Ovary (tissue), 9 donors: Measurements from ENCODE around the gene APBA3. TPM values are rescaled to one million over a fixed set of nuclear protein-coding genes. Genes with fewer than 3 reads are reported as not detected.
"Not testable (repeated sequence)": the region's sequence is repeated elsewhere in the genome, so short reads cannot be mapped to it uniquely, and the experiment has no call there.

Experiments used
- DNase-seq, 5 donors: peaks; one replicate each; pipeline ENCODE4 v3.0.0-alpha.2; 2019 to 2020
- H3K27ac ChIP-seq, 2 donors: fragments of 200-600 bp; one replicate each; pipeline versions ENCODE4 v1.5.1 to v1.8.0; 2019 to 2022
- H3K27me3 ChIP-seq: fragments of 200-600 bp; one replicate; pipeline ENCODE4 v1.8.0; 2022
- H3K36me3 ChIP-seq: fragments of 200-600 bp; sonication (generic); one replicate; pipeline ENCODE4 v1.5.1; 2019
- H3K4me1 ChIP-seq: one replicate; pipeline ENCODE4 v1.8.1; 2013; ENCODE audit warnings: mild to moderate bottlenecking, moderate library complexity; ENCODE audit not compliant: insufficient read depth
- H3K4me3 ChIP-seq: fragments of 200-600 bp; sonication (generic); one replicate; pipeline ENCODE4 v1.5.1; 2017
- H3K9me3 ChIP-seq, 2 donors: fragments of 200-600 bp in 1 of 2; sonication (generic) in 1 of 2; one replicate each; pipeline versions ENCODE4 v1.5.1 to v1.8.1; 2013 to 2019; ENCODE audit warnings: mild to moderate bottlenecking in 1 of 2, moderate library complexity in 1 of 2
- EP300 ChIP-seq: sonication (generic); formaldehyde crosslinking; IDR thresholded peaks from one replicate; pipeline ENCODE4 v1.6.1; 2017; ENCODE audit warnings: antibody characterized with exemption
- POLR2A ChIP-seq: fragments of 450-650 bp; IDR thresholded peaks from one replicate; pipeline ENCODE4 v1.6.1; 2017; ENCODE audit warnings: antibody characterized with exemption, mild to moderate bottlenecking, moderate library complexity
- WGBS, 3 donors: extraction: QIAGEN DNeasy Blood & Tissue Kit in 1 of 3; methylation state at CpG; one replicate each; pipeline versions ENCODE4 v1.1.5 to v1.1.7; 2013 to 2017; 5-methylcytosine and 5-hydroxymethylcytosine counted together
- intact Hi-C, 4 donors: fragments of 100-400 bp; cut with DNase I; formaldehyde crosslinking; loops; one replicate each; pipeline versions ENCODE4 v1.11.0 to v1.15.1; 2022 to 2023
- polyA plus RNA-seq, 2 donors: library from polyadenylated mRNA; stranded (reverse); fragments of 200-250 nt in 1 of 2; fragments of 350-450 nt in 1 of 2; fragmentation: Illumina TruSeq in 1 of 2; extraction: RNeasy Lipid Tissue Mini Kit (QIAGEN cat#74804) in 1 of 2; gene quantifications; one replicate each; pipeline ENCODE4 v1.2.3, GENCODE V29; 2013 to 2014
- total RNA-seq, 7 donors: library from RNA; depleted of rRNA in 2 of 7; stranded (reverse); fragments of >200 nt in 2 of 7; fragmentation: NEBNext Ultra II Directional in 3 of 7; extraction: Animal tissue kit (Norgen Biotek cat#: 25700) in 3 of 7; gene quantifications; one replicate each; pipeline versions ENCODE4 v1.1.0 to v1.2.4, GENCODE V29; 2016 to 2023
- TF ChIP-seq, protein P1 (sequence below), 3 donors: fragments of 450-650 bp in 2 of 3; fragments of 200-600 bp in 1 of 3; IDR thresholded peaks; one replicate each; pipeline versions ENCODE4 v1.5.1 to v1.8.0; 2016 to 2022; ENCODE audit warnings: antibody characterized with exemption in 3 of 3, mild to moderate bottlenecking in 1 of 3
- donor health status: DM: no; HTN: no; CAD: no; lungs with moderate emphysema.
- donor health status: DM: no; HTN: no; CAD: no.
- donor health status: Bipolar disorder and iron deficiency.
- donor health status: DM: yes; HTN: yes; CAD: no.
- donor health status: DM: no; HTN: no; CAD: no.
- donor health status: DM: yes; HTN: yes; CAD: no.

Gene APBA3
- total and polyA plus RNA-seq, 9 donors, result 0.88 to 25.4 (median 20.2) TPM

DNA sequence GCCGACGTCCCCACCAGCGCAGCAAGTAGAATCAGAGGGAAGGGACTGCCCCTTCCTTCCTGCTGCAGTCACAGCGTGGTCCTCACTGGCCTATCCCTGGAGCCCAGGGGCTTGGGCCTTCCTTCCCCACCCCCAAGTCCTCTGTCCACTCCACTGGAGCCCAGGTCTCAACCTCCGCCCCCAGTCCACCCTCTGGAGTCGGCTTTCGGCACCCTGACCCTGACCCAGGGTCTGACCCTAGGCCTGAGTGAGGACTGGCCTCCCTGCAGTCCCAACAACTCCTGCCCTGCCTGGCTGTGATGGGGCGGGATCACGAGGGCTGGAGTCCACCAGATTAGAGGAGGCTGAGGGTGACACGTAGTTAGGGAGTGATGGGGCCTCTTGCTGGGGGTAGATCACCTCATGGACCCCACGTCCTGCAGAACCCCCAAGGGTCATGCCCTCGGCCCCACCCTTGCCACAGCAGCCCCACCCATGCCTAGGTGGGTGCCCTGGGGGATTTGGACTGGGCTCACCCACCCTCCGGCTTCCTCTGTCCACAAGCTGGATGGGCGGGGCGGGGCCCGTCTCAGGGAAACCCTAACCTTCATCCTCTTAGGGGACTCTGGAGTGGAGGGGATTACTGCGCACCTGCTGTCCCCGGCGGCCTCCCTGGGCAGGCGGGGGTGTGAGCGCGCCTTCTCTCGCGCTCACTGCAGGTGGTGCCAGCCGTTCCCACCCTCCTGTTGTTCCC is 6.7 kb upstream of the APBA3 start:
- H3K9me3 ChIP-seq, result no peaks in the 10 kb centered on the region
- intact Hi-C loops, result no loop called here
- no peaks in the 10 kb centered on the region for H3K27me3 ChIP-seq
- H3K4me1 ChIP-seq, result peaks cover 2% of the 10 kb centered on the region
- TF ChIP-seq EP300, result no peak
- no peak for TF ChIP-seq POLR2A
- TF ChIP-seq, protein P1, sequence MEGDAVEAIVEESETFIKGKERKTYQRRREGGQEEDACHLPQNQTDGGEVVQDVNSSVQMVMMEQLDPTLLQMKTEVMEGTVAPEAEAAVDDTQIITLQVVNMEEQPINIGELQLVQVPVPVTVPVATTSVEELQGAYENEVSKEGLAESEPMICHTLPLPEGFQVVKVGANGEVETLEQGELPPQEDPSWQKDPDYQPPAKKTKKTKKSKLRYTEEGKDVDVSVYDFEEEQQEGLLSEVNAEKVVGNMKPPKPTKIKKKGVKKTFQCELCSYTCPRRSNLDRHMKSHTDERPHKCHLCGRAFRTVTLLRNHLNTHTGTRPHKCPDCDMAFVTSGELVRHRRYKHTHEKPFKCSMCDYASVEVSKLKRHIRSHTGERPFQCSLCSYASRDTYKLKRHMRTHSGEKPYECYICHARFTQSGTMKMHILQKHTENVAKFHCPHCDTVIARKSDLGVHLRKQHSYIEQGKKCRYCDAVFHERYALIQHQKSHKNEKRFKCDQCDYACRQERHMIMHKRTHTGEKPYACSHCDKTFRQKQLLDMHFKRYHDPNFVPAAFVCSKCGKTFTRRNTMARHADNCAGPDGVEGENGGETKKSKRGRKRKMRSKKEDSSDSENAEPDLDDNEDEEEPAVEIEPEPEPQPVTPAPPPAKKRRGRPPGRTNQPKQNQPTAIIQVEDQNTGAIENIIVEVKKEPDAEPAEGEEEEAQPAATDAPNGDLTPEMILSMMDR (IDR thresholded peaks at IDR 0.05), result no peak
- H3K4me3 ChIP-seq, result no peak overlapping the region
- H3K27ac ChIP-seq, result no peak overlapping the region
- no peaks in the 10 kb centered on the region for H3K36me3 ChIP-seq
- 85 to 87% (median 87%) methylated on average over 24 to 25 of the region's 25 CpGs for WGBS, 3 donors
- DNase-seq, result no peak

DNA sequence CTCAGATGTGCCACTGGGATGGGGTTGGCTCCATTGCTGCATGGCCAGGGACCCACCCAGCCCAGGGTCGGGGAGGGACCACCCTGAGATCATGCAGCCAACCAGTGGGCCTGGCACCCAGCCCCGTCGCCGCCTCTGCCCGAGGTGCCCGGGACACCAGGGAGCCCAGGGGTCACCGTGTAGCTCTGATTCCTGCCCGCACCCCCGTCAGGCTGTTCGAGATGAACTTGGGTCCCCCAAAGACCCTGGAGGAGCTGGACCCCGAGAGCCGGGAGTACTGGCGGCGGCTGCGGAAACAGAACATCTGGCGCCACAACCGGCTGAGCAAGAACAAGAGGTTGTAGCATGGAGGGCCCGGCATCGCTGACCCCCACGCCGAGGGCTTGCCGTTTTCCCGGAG is 5.6 kb upstream of the APBA3 start:
- 83 to 84% (median 84%) methylated on average over 23 of the region's 23 CpGs for WGBS, 3 donors
- H3K36me3 ChIP-seq, result no peaks in the 10 kb centered on the region
- intact Hi-C loops, result no loop called here
- TF ChIP-seq EP300, result no peak
- TF ChIP-seq POLR2A, result no peak
- TF ChIP-seq, protein P1 (IDR thresholded peaks at IDR 0.05), result no peak
- no peaks in the 10 kb centered on the region for H3K27me3 ChIP-seq
- H3K4me1 ChIP-seq, result peaks cover 2% of the 10 kb centered on the region
- DNase-seq, result no peak
- no peak overlapping the region for H3K4me3 ChIP-seq
- no peak overlapping the region for H3K27ac ChIP-seq
- no peaks in the 10 kb centered on the region for H3K9me3 ChIP-seq

DNA sequence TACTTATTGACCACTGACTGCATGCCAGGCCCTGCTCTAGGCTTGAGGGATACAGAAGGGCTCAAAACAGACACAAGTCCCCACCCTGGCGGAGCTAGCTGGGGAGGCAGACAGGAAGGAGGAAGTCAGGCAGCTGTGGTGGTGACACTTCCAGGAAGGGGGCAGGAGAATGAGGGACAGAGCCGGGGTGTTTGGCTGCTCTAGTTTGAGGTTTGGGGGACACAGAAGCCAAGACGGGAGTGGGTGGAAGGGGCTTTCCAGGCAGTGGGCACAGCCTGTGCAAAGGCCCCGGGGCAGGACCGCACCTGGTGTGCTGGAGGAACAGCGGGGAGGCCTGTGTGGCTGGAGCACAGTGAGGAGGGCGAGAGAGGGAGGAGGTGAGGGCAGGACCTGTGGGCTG is 5.0 kb upstream of the APBA3 start:
- Histone ChIP-seq H3K36me3 (no peaks in the 10 kb centered on the region), H3K27ac (no peak overlapping the region), H3K4me3 (no peak overlapping the region), H3K4me1 (peaks cover 5% of the 10 kb centered on the region), H3K9me3 (no peaks in the 10 kb centered on the region), H3K27me3 (no peaks in the 10 kb centered on the region)
- no peak for TF ChIP-seq POLR2A
- 92 to 94% (median 93%) methylated on average over 7 of the region's 7 CpGs for WGBS, 3 donors
- intact Hi-C loops, result no loop called here
- no peak for DNase-seq

DNA sequence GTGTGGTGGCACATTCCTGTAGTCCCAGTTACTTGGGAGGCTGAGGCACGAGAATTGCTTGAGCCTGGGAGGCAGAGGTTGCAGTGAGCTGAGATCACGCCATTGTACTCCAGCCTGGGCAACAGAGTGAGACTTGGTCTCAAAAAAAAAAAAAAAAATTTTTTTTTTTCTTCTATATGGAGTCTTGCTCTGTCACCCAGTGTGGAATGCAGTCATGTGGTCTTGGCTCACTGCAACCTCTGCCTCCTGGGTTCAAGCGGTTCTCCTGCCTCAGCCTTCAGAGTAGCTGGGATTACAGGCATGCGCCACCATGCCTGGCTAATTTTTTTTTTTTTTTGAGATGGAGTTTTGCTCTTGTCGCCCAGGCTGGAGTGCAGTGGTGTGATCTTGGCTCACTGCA is 4.3 kb upstream of the APBA3 start:
- not testable (repeated sequence) for DNase-seq, H3K36me3 ChIP-seq

DNA sequence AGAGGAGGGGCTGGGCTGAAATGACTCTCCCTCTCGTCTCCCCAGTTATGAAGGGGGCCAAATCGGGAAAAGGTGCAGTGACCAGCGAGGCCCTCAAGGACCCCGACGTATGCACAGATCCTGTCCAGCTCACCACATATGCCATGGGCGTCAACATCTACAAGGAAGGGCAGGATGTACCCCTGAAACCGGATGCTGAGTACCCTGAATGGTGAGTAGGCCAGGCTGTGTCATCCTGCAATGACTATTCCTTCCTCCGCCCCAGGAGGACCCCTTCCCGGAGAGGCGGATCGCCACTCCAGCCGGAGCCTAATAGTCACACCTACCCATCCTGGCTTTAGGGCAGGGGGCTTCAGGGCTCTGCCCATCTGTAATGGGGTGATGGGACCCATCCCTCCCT is 3.6 kb upstream of the APBA3 start:
- 86 to 92% (median 90%) methylated on average over 12 of the region's 12 CpGs for WGBS, 3 donors
- Histone ChIP-seq H3K27me3 (no peaks in the 10 kb centered on the region), H3K4me3 (no peak overlapping the region), H3K4me1 (peaks cover 3% of the 10 kb centered on the region), H3K36me3 (no peaks in the 10 kb centered on the region), H3K9me3 (no peaks in the 10 kb centered on the region), H3K27ac (no peak overlapping the region)
- TF ChIP-seq EP300 (no peak), POLR2A (no peak)
- TF ChIP-seq, protein P1 (IDR thresholded peaks at IDR 0.05), result no peak
- DNase-seq, result peak in 1 of 5 donors; percentile 13
- intact Hi-C loops, result no loop called here

More for the DNA sequence above, 4.3 kb upstream of the APBA3 start:
- H3K4me1 ChIP-seq, H3K4me3 ChIP-seq, intact Hi-C loops, H3K9me3 ChIP-seq, H3K27ac ChIP-seq, H3K27me3 ChIP-seq: not testable (repeated sequence)
- WGBS, 3 donors, result 91 to 95% (median 92%) methylated on average over 5 of the region's 5 CpGs
